Memory B cell (primary cell): ENCODE measurements around the gene MYRF.

Experiments
- ATAC-seq: fragments of 150-1000 bp; cut with Tn5 transposase; 2 replicates; pipeline ENCODE4 v1.10.0; 2021; ENCODE audit warnings: low read depth, mild to moderate bottlenecking, moderate library complexity
- DNase-seq, 2 donors: peaks; one replicate each; pipeline ENCODE4 v3.0.0; 2022; ENCODE audit warnings: low spot score in 2 of 2
- H3K27ac Mint-ChIP-seq: one replicate; pipeline ENCODE4 v1.8.0; 2022; ENCODE audit warnings: mild to moderate bottlenecking, moderate library complexity, mixed read lengths
- H3K27me3 Mint-ChIP-seq: one replicate; pipeline ENCODE4 v1.8.0; 2022; ENCODE audit warnings: mixed read lengths
- H3K36me3 Mint-ChIP-seq: one replicate; pipeline ENCODE4 v1.8.0; 2022; ENCODE audit warnings: mild to moderate bottlenecking, mixed read lengths
- H3K4me1 Mint-ChIP-seq: one replicate; pipeline ENCODE4 v1.8.0; 2022; ENCODE audit warnings: mixed read lengths
- H3K4me3 Mint-ChIP-seq: one replicate; pipeline ENCODE4 v1.8.0; 2022; ENCODE audit warnings: mild to moderate bottlenecking, moderate library complexity, mixed read lengths
- H3K9me3 Mint-ChIP-seq: one replicate; pipeline ENCODE4 v1.8.0; 2022; ENCODE audit warnings: mixed read lengths

MYRF gene

GRCh38 chr11:61738776-61739175, 13.7 kb upstream of the MYRF start:
- no peak overlapping the region for H3K27ac Mint-ChIP-seq
- no peaks in the 10 kb centered on the region for H3K4me1 Mint-ChIP-seq
- no peak overlapping the region for H3K4me3 Mint-ChIP-seq
- no peak for ATAC-seq
- H3K9me3 Mint-ChIP-seq: no peaks in the 10 kb centered on the region
- DNase-seq: no peak
- H3K27me3 Mint-ChIP-seq: peaks cover 5% of the 10 kb centered on the region
- no peaks in the 10 kb centered on the region for H3K36me3 Mint-ChIP-seq

- Mint-ChIP-seq H3K36me3 (no peaks in the 10 kb centered on the region), H3K4me3 (no peak overlapping the region), H3K9me3 (no peaks in the 10 kb centered on the region), H3K27ac (no peak overlapping the region), H3K27me3 (peaks cover 5% of the 10 kb centered on the region), H3K4me1 (no peaks in the 10 kb centered on the region)
- no peak for DNase-seq
- ATAC-seq: no peak
Observed at GRCh38 chr11:61739413-61739812, 13.0 kb upstream of the MYRF start.

DNA sequence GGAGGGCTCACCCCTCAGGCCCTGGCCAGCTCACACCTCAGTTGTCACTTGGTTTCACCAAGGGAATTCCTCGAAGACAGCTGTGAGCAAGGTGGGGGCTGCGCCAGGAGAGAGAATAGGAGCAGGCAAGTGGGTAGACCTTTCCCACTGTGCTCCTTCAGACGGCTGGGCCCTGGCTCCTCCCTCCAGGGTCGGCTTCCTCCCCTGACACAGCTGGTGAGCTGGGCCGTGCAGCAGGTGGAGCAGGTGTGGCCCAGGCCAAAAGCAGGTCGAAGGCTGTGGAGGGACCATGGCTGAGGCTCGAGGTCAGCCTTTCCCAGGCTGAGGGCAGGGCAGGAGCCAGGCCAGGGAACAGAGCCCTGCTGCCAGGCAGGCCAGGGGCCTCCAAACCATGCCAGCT, 12.5 kb upstream of the MYRF start:
- H3K9me3 Mint-ChIP-seq: no peaks in the 10 kb centered on the region
- H3K4me3 Mint-ChIP-seq: no peak overlapping the region
- H3K27ac Mint-ChIP-seq: no peak overlapping the region
- no peaks in the 10 kb centered on the region for H3K4me1 Mint-ChIP-seq
- DNase-seq: no peak
- peaks cover 5% of the 10 kb centered on the region for H3K27me3 Mint-ChIP-seq
- no peaks in the 10 kb centered on the region for H3K36me3 Mint-ChIP-seq
- no peak for ATAC-seq

DNA sequence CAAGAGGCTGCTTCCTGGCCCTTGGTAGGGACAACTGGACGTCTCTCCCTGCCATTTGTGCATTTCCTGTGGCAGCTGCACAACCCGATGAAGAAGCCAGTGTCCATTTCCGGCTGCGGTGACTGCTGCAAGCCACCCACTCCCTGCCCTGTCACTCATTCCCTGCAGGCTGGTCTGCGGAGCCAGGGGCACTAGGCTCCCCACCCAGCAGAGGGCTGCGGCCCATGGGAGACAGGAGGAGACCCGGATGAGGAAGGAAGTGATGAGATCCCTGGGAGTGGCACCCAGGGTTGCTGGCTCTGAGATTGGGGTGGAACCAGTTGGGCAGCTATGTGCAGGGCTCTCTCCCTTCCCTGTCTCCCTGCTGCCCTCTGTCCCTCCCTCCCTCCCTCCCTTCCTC, 10.0 kb upstream of the MYRF start:
- Mint-ChIP-seq H3K4me3 (no peak overlapping the region), H3K27ac (no peak overlapping the region), H3K9me3 (no peaks in the 10 kb centered on the region), H3K27me3 (peaks cover 5% of the 10 kb centered on the region), H3K4me1 (no peaks in the 10 kb centered on the region), H3K36me3 (no peaks in the 10 kb centered on the region)
- DNase-seq: no peak
- ATAC-seq: no peak

GRCh38 chr11:61743486-61744095, 8.8 kb upstream of the MYRF start:
- H3K4me1 Mint-ChIP-seq: no peaks in the 10 kb centered on the region
- no peak for DNase-seq
- ATAC-seq: no peak
- H3K36me3 Mint-ChIP-seq: no peaks in the 10 kb centered on the region
- no peaks in the 10 kb centered on the region for H3K9me3 Mint-ChIP-seq
- no peak overlapping the region for H3K27ac Mint-ChIP-seq
- H3K27me3 Mint-ChIP-seq: peaks cover under 1% of the 10 kb centered on the region
- no peak overlapping the region for H3K4me3 Mint-ChIP-seq

DNA sequence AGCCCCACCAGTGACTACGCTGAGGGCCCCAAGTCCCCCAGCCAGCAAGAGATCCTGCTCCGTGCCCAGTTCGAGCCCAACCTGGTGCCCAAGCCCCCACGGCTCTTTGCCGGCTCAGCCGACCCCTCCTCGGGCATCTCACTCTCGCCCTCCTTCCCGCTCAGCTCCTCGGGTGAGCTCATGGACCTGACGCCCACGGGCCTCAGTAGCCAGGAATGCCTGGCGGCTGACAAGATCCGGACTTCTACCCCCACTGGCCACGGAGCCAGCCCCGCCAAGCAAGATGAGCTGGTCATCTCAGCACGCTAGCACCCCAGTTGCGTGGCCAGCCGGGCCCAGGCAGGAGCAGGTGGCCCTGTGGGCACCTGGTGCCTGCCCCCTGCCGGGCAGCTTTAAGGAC, 8.3 kb upstream of the MYRF start:
- Mint-ChIP-seq H3K27me3 (peaks cover 2% of the 10 kb centered on the region), H3K27ac (no peak overlapping the region), H3K36me3 (no peaks in the 10 kb centered on the region), H3K4me1 (no peaks in the 10 kb centered on the region), H3K9me3 (no peaks in the 10 kb centered on the region), H3K4me3 (no peak overlapping the region)
- no peak for ATAC-seq
- no peak for DNase-seq

DNA sequence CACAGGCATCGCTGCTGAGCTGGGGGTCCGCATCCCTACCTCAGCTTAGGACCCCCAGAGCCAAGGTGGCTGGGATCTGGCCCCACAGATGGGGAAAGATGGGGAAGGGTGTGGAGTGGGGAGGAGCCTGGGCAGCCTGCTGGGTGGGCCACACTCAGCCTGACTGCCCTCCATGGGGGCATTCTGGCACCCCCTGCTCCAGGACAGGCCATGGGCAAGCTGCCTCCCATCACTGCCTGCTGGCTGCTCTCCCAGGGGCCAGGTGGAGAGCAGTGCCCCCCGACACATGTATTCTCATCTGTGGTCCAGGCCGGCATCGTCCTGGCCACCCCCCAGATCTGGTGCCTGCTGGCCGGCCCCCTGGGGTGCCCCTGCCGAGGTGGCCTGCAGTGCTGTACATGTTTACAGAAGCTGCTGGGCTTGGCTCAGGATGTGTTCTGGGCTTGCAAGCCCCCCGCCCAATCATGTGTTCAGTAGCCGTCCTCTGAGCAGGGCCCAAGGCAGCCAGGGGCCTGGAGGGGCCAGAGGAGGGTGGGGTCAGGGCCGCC, 7.8 kb upstream of the MYRF start:
- Mint-ChIP-seq H3K4me3 (no peak overlapping the region), H3K4me1 (no peaks in the 10 kb centered on the region), H3K27me3 (peaks cover 6% of the 10 kb centered on the region), H3K27ac (no peak overlapping the region), H3K36me3 (no peaks in the 10 kb centered on the region), H3K9me3 (no peaks in the 10 kb centered on the region)
- no peak for ATAC-seq
- no peak for DNase-seq

- Mint-ChIP-seq H3K27me3 (peaks cover 9% of the 10 kb centered on the region), H3K27ac (no peak overlapping the region), H3K36me3 (peaks cover 1% of the 10 kb centered on the region), H3K4me1 (peaks cover under 1% of the 10 kb centered on the region), H3K4me3 (no peak overlapping the region), H3K9me3 (no peaks in the 10 kb centered on the region)
- DNase-seq (no peak), ATAC-seq (no peak)
Observed at GRCh38 chr11:61745781-61746441, 6.5 kb upstream of the MYRF start.

DNA sequence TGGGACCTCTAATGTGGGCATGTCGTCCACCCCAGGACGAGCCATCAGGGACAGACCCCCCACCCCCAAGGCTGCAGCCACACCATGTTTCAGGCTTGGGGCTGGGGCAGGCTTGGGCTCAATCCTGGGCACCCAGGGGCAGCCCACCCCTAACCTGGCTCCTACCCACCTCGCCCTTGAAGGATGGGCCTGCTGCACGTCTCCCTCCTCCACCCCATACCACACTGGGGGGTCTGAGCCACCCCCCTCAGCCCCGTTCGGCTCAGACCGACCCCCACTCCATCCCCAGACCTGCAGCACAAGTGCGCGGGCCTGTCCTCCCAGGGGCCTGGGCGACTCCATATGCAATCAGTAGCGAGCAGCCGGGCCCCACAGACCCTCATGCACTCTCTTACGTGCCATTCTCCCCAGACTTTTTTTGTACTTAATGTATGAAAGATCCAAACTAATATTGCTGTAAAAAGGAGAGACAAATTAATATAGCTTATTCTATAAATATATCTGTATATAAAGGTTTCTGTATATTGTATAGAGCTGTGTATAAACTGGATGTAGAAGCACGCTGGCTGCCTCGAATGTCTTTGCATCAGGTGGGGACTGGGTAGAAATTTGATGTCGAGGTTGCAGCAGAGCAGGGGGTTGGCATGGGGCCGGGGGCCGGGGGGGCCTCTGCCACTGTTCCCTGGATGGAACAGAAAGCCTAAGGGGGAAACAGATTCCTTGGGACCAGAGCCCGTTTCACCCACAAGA, 5.8 kb upstream of the MYRF start:
- Mint-ChIP-seq H3K27me3 (peaks cover 13% of the 10 kb centered on the region), H3K4me3 (no peak overlapping the region), H3K36me3 (peaks cover 3% of the 10 kb centered on the region), H3K27ac (no peak overlapping the region), H3K9me3 (no peaks in the 10 kb centered on the region), H3K4me1 (peaks cover 3% of the 10 kb centered on the region)
- DNase-seq (no peak), ATAC-seq (no peak)

DNA sequence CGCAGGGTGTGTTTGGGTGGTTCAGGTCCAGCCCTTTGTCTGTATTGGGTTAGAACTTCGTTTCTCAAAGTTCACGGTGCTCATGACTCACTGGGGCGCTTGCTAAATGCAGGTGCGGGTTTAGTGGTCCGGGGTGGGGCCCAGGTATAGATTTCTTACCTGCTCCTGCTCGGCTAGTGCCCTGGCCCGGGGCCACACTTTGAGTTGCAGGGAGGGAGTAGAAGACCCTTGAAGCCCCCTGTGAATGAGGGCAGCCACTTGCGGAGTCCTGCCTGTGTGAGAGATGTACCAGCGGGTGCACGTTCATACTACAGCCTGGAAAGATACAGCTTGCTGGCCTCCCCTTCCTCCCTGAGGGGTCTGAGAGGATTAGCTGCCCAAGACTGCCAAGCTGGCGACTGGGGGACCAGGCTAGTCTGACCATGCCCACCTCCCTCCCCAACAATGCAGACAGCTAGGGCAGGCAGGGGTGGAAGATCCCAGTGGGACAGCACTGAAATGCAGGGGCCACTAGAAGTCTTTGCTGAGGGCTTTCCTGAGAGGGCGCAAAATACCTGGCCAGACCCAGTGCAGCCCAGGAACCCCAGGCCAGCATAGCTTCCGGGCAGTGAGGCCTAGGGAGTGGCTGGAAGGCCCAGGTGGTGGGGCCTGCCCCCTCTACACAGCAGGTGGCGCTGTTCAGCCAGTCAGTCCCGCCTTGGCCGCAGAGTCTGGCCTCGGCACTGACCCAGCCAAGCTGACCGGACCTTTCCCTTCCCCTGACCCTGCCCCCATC, 5.1 kb upstream of the MYRF start:
- peaks cover 5% of the 10 kb centered on the region for H3K4me1 Mint-ChIP-seq
- H3K36me3 Mint-ChIP-seq: peaks cover 3% of the 10 kb centered on the region
- H3K9me3 Mint-ChIP-seq: no peaks in the 10 kb centered on the region
- peaks cover 14% of the 10 kb centered on the region for H3K27me3 Mint-ChIP-seq
- DNase-seq: peak; percentile 46 to 57
- H3K4me3 Mint-ChIP-seq: no peak overlapping the region
- peak; percentile 43 for ATAC-seq
- H3K27ac Mint-ChIP-seq: no peak overlapping the region

DNA sequence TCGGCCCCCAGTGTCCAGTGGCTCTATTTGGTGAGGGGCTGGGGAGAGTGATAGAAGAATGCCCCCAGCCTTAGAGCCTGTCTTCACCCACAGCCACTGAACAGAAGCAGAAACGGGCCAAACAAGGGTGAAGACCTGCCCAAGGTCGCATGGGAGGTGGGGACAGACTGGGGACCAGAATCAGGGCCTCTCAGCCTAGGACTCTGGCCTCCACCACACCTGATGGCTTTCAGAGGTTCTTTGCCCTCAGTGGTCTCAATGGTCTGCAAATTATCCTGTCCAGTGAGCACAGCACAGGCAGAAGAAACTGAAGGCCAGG, 4.5 kb upstream of the MYRF start:
- Mint-ChIP-seq H3K4me3 (no peak overlapping the region), H3K4me1 (peaks cover 6% of the 10 kb centered on the region), H3K27me3 (peaks cover 15% of the 10 kb centered on the region), H3K27ac (no peak overlapping the region), H3K36me3 (peaks cover 3% of the 10 kb centered on the region), H3K9me3 (no peaks in the 10 kb centered on the region)
- DNase-seq (no peak), ATAC-seq (no peak)

- no peak for ATAC-seq
- H3K4me3 Mint-ChIP-seq: no peak overlapping the region
- no peak overlapping the region for H3K27ac Mint-ChIP-seq
- DNase-seq: no peak
- peaks cover 9% of the 10 kb centered on the region for H3K4me1 Mint-ChIP-seq
- H3K36me3 Mint-ChIP-seq: peaks cover 3% of the 10 kb centered on the region
- H3K9me3 Mint-ChIP-seq: no peaks in the 10 kb centered on the region
- peaks cover 24% of the 10 kb centered on the region for H3K27me3 Mint-ChIP-seq
Observed at GRCh38 chr11:61749591-61750217, 2.7 kb upstream of the MYRF start.

GRCh38 chr11:61750631-61751273, 1.7 kb upstream of the MYRF start:
- Mint-ChIP-seq H3K27me3 (peaks cover 24% of the 10 kb centered on the region), H3K27ac (no peak overlapping the region), H3K4me3 (no peak overlapping the region), H3K4me1 (peaks cover 9% of the 10 kb centered on the region), H3K9me3 (no peaks in the 10 kb centered on the region), H3K36me3 (peaks cover 3% of the 10 kb centered on the region)
- no peak for ATAC-seq
- no peak for DNase-seq
